GM12878 (cell line): ENCODE data around the gene SYMPK. TPM values are rescaled to one million over a fixed set of nuclear protein-coding genes. Genes with fewer than 3 reads are reported as not detected.

ENCODE experiments used
- ATF7 ChIP-seq: fragments of 450-650 bp; IDR thresholded peaks from 2 replicates; pipeline ENCODE4 v1.6.1; 2016; ENCODE audit warnings: low read depth, mild to moderate bottlenecking
- CREM ChIP-seq: IDR thresholded peaks from 2 replicates; pipeline ENCODE4 v1.6.1; 2014; ENCODE audit warnings: antibody characterized with exemption, low read depth
- PAX5 ChIP-seq: IDR thresholded peaks from 2 replicates; pipeline ENCODE4 v1.6.1; 2011; ENCODE audit warnings: low read depth, low read length, borderline replicate concordance
- RBBP5 ChIP-seq: fragments of 200-600 bp; sonication (generic); conservative IDR thresholded peaks from 2 replicates; pipeline ENCODE4 v1.6.1; 2016
- RCOR1 ChIP-seq: conservative IDR thresholded peaks from 2 replicates; pipeline ENCODE4 v1.6.1; 2012; ENCODE audit warnings: low read depth, low read length, improper control_type of control experiment
- SIN3A ChIP-seq: IDR thresholded peaks from 2 replicates; pipeline ENCODE4 v1.6.1; 2012; ENCODE audit warnings: low read depth, low read length, improper control_type of control experiment
- SP1 ChIP-seq: IDR thresholded peaks from one replicate; pipeline ENCODE4 v1.6.1; 2011; ENCODE audit warnings: low read depth, low read length
- TCF12 ChIP-seq: IDR thresholded peaks from 2 replicates; pipeline ENCODE4 v1.6.1; 2011; ENCODE audit warnings: low read depth, mild to moderate bottlenecking, low read length
- TCF7 ChIP-seq: IDR thresholded peaks from 2 replicates; pipeline ENCODE4 v1.6.1; 2014; ENCODE audit warnings: antibody characterized with exemption, borderline replicate concordance
- YY1 ChIP-seq: IDR thresholded peaks from 2 replicates; pipeline ENCODE4 v1.6.1; 2011; ENCODE audit warnings: low read depth, mild to moderate bottlenecking, low read length
- ZBTB11 ChIP-seq: fragments of 450-650 bp; formaldehyde crosslinking; IDR thresholded peaks from 2 replicates; pipeline ENCODE4 v1.5.0; 2022; ENCODE audit warnings: mild to moderate bottlenecking, missing genetic modification characterization
- ZBTB4 ChIP-seq: fragments of 450-650 bp; formaldehyde crosslinking; IDR thresholded peaks from 2 replicates; pipeline ENCODE4 v1.4.0; 2022; ENCODE audit warnings: mild to moderate bottlenecking, moderate library complexity
- ZNF24 ChIP-seq: fragments of 450-650 bp; IDR thresholded peaks from 2 replicates; pipeline ENCODE4 v1.6.1; 2017; ENCODE audit warnings: antibody characterized with exemption, mild to moderate bottlenecking
- polyA plus RNA-seq, 11 experiments: library from polyadenylated mRNA; depleted of rRNA in 4 of 11; unstranded in 6 of 11; stranded (reverse) in 5 of 11; fragments of >200 nt; fragmentation: Nextera tagmentation in 4 of 11; fragmentation: Illumina TruSeq in 1 of 11; extraction: Ambion mirVana in 4 of 11; extraction: Trizol in 1 of 11; gene quantifications; 1 replicate in 1 of 11; 2 replicates in 10 of 11; pipeline versions ENCODE4 v1.2.1 to v1.2.3, GENCODE V29; 2011 to 2016; ENCODE audit warnings: inconsistent platforms in 2 of 11, missing spikeins in 2 of 11, low read depth in 1 of 11
- total RNA-seq, 4 experiments: library from RNA; depleted of rRNA in 3 of 4; stranded (reverse); fragments of >200 nt in 3 of 4; fragmentation: Illumina TruSeq in 1 of 4; extraction: Trizol in 1 of 4; gene quantifications; 2 replicates each; pipeline versions ENCODE4 v1.2.1 to v1.2.3, GENCODE V29; 2013 to 2021
- TF ChIP-seq, protein P1 (sequence below): IDR thresholded peaks from 2 replicates; pipeline ENCODE4 v1.6.1; 2012; ENCODE audit warnings: low read length, inconsistent platforms
- TF ChIP-seq, protein P2 (sequence below): IDR thresholded peaks from 2 replicates; pipeline ENCODE4 v1.6.1; 2012; ENCODE audit warnings: improper control_type of control experiment, low read depth, low read length; ENCODE audit not compliant: insufficient replicate concordance

SYMPK gene
- total and polyA plus RNA-seq, 10 of the 15 experiments (the other 5 are each of a cell fraction or from before 2014, with no cell fraction given), result 0.49 to 109 (median 42.5) TPM

DNA sequence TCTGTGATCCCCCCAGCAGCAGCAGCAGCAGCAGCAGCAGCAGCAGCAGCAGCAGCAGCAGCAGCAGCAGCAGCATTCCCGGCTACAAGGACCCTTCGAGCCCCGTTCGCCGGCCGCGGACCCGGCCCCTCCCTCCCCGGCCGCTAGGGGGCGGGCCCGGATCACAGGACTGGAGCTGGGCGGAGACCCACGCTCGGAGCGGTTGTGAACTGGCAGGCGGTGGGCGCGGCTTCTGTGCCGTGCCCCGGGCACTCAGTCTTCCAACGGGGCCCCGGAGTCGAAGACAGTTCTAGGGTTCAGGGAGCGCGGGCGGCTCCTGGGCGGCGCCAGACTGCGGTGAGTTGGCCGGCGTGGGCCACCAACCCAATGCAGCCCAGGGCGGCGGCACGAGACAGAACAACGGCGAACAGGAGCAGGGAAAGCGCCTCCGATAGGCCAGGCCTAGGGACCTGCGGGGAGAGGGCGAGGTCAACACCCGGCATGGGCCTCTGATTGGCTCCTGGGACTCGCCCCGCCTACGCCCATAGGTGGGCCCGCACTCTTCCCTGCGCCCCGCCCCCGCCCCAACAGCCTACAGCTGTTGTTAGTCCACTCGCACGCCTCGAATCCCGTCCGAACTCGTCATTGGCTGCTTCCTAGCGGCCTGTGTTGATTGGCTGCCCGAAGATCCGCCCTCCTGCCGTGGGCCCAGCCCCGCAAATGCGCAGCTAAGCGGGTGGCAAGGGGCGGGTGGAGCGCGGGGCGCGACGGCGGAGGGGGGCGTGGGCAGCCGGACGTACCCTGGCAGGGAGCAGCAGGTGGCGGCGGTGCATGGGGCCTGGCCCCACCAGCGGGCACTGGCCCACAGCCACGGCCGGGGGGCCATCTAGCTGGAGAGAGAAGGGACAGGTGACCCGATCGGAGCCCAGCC is 92.5 kb downstream of the SYMPK start (continued):
- TF ChIP-seq ZBTB4, result no peak
- TF ChIP-seq ZNF24, result no peak
- no peak; the same call in 1 of the 2 replicates for TF ChIP-seq CREM
- no peak for TF ChIP-seq RCOR1
- TF ChIP-seq ZBTB11 (CRISPR knock-in tag), result no peak
- 0 out of 2 replicates have a peak, but pooled peaks have one; percentile 28 for TF ChIP-seq SIN3A
- TF ChIP-seq, protein P1, sequence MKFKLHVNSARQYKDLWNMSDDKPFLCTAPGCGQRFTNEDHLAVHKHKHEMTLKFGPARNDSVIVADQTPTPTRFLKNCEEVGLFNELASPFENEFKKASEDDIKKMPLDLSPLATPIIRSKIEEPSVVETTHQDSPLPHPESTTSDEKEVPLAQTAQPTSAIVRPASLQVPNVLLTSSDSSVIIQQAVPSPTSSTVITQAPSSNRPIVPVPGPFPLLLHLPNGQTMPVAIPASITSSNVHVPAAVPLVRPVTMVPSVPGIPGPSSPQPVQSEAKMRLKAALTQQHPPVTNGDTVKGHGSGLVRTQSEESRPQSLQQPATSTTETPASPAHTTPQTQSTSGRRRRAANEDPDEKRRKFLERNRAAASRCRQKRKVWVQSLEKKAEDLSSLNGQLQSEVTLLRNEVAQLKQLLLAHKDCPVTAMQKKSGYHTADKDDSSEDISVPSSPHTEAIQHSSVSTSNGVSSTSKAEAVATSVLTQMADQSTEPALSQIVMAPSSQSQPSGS, result no peak
- TF ChIP-seq TCF12, result peak; percentile 70; the same call in 1 of the 2 replicates
- TF ChIP-seq YY1, result peak; percentile 22; the same call in 1 of the 2 replicates
- no peak for TF ChIP-seq RBBP5
- no peak for TF ChIP-seq TCF7
- TF ChIP-seq SP1, result peak; percentile 83
- no peak for TF ChIP-seq PAX5
- TF ChIP-seq ATF7, result no peak
- TF ChIP-seq, protein P2, sequence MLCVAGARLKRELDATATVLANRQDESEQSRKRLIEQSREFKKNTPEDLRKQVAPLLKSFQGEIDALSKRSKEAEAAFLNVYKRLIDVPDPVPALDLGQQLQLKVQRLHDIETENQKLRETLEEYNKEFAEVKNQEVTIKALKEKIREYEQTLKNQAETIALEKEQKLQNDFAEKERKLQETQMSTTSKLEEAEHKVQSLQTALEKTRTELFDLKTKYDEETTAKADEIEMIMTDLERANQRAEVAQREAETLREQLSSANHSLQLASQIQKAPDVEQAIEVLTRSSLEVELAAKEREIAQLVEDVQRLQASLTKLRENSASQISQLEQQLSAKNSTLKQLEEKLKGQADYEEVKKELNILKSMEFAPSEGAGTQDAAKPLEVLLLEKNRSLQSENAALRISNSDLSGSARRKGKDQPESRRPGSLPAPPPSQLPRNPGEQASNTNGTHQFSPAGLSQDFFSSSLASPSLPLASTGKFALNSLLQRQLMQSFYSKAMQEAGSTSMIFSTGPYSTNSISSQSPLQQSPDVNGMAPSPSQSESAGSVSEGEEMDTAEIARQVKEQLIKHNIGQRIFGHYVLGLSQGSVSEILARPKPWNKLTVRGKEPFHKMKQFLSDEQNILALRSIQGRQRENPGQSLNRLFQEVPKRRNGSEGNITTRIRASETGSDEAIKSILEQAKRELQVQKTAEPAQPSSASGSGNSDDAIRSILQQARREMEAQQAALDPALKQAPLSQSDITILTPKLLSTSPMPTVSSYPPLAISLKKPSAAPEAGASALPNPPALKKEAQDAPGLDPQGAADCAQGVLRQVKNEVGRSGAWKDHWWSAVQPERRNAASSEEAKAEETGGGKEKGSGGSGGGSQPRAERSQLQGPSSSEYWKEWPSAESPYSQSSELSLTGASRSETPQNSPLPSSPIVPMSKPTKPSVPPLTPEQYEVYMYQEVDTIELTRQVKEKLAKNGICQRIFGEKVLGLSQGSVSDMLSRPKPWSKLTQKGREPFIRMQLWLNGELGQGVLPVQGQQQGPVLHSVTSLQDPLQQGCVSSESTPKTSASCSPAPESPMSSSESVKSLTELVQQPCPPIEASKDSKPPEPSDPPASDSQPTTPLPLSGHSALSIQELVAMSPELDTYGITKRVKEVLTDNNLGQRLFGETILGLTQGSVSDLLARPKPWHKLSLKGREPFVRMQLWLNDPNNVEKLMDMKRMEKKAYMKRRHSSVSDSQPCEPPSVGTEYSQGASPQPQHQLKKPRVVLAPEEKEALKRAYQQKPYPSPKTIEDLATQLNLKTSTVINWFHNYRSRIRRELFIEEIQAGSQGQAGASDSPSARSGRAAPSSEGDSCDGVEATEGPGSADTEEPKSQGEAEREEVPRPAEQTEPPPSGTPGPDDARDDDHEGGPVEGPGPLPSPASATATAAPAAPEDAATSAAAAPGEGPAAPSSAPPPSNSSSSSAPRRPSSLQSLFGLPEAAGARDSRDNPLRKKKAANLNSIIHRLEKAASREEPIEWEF, result no peak
